Stimulated activated CD4-positive, alpha-beta T cell treated with anti-CD3 and anti-CD28 coated beads, Interleukin-4, amount 100 ng/mL, for 1 hour (primary cell): ENCODE results near the gene ZDBF2.
"Not testable (repeated sequence)": the region's sequence is repeated elsewhere in the genome, so short reads cannot be mapped to it uniquely, and the experiment has no call there.

ENCODE experiments used
- DNase-seq: peaks from one replicate; pipeline ENCODE4 v3.0.0-alpha.2; 2020

Gene ZDBF2

GRCh38 chr2:206259376-206260187 lies 14.9 kb upstream of the ZDBF2 start:
- DNase-seq: no peak

GRCh38 chr2:206260188-206261012 lies 14.1 kb upstream of the ZDBF2 start:
- DNase-seq: no peak

DNA sequence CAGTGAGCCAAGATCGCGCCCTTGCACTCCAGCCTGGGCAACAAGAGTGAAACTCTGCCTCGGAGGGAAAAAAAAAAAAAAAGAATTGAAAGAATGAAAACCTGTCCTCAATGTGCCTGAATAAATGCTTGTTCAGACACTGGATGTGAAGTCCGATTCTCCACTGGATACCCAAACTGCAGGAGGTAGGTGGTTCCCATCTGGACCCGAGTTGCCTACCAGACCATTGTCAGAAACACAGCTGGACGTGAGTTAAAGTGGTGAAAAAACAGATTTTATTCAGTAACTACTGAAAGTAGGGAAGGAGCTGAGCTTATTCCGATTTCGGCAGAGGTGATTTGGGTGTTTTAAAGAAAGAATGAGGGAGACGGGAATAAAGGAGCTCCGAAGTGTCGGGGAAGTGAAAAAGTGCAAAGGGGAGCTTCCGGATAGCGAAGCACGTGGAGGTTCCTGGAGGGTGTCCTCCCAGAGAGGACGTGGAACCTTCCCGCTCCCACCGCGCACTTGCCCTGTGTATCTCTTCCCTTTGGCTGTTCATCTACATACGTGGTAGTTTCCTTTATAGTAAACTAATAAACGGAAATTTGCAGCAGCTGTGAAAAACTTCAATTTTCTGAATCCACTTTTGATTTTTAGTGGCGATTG lies 10.4 kb upstream of the ZDBF2 start:
- no peak for DNase-seq

- DNase-seq: no peak
Measured at GRCh38 chr2:206266130-206267125, 8.0 kb upstream of the ZDBF2 start.

- no peak for DNase-seq
Measured at GRCh38 chr2:206267567-206267966, 6.9 kb upstream of the ZDBF2 start.

- no peak for DNase-seq
Measured at GRCh38 chr2:206271065-206271464, 3.4 kb upstream of the ZDBF2 start.

GRCh38 chr2:206273905-206274304 lies 558 bp upstream of the ZDBF2 start:
- DNase-seq: no peak

- DNase-seq: no peak
Measured at GRCh38 chr2:206275312-206276055, 1.0 kb downstream of the ZDBF2 start.

DNA sequence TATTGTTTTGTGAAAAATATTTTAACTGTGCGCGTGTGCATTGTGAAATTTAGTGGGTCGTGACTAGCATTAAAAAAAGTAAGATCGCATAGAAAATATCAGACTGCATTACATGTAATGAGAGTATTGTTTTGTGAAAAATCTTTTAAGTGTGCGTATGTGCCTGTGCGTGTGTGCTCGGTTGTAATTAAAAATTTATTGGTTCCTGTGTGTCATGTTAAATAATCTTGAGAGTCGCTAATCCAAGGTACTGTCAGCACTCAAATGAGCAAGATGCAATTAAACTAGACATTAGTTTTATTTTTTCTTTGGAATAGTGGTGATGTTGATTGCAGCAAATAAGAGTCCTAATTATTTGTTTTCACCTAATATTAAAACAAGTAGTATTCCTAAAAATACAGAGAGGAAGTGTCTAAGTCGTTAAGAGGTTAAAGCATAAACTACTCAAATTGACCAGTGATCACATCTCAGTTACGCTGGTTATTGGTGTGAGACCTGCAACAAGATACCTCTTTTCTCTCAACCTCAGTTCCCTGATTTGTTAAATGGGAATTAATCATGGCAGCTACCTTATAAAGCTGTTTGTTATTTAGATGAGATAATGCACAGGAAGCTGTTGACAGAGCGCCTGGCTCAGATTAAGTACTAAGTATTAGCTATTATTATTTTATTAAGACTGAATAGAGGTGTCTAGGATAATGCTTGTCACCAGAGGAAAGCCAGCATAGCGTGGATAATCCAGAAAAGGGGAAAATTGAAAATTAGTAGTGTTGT lies 1.9 kb downstream of the ZDBF2 start:
- no peak for DNase-seq

GRCh38 chr2:206277503-206277902 lies 3.0 kb downstream of the ZDBF2 start:
- DNase-seq: no peak

GRCh38 chr2:206282746-206283145 lies 8.3 kb downstream of the ZDBF2 start:
- no peak for DNase-seq

GRCh38 chr2:206287197-206287596 lies 12.7 kb downstream of the ZDBF2 start:
- DNase-seq: no peak

GRCh38 chr2:206289391-206289790 lies 14.9 kb downstream of the ZDBF2 start:
- no peak for DNase-seq

DNA sequence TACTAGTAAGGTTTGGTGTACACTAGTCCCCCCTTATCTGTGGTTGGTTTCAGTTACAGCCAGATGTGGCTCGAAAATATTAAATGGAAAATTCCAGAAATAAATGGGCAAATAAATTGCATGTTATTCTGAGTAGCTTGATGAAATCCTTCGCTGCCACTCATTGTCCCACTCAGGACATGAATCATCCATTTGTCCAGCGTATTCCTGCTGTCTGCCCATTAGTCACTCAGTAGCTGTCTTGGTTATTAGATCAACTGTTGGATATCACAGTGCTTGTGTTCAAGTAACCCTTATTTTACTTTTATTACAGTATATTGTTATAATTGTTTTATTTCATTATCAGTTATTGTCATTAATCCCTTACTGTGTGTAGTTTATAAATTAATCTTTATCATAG lies 21.7 kb downstream of the ZDBF2 start:
- no peak for DNase-seq

DNA sequence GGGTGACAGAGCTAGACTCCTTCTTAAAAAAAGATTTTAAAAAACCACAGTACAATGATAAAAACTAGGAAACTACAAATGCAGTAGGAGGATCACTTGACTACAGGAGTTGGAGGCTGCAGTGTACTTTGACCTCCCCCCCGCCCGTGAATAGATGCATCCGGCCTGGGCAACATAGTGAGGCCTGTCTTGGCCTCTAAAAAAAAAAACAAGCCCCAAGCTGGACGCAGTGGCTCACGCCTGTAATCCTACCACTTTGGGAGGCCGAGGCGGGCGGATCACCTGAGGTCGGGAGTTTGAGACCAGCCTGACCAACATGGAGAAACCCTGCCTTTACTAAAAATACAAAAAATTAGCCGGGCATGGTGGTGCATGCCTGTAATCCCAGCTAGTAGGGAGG lies 25.1 kb downstream of the ZDBF2 start:
- not testable (repeated sequence) for DNase-seq

GRCh38 chr2:206305523-206306245 lies 31.2 kb downstream of the ZDBF2 start:
- DNase-seq: no peak

GRCh38 chr2:206311026-206311425 lies 36.6 kb downstream of the ZDBF2 start:
- no peak for DNase-seq

- no peak for DNase-seq
Measured at GRCh38 chr2:206316141-206316540, 41.7 kb downstream of the ZDBF2 start.

- DNase-seq: no peak
Measured at GRCh38 chr2:206323033-206323432, 48.6 kb downstream of the ZDBF2 start.

DNA sequence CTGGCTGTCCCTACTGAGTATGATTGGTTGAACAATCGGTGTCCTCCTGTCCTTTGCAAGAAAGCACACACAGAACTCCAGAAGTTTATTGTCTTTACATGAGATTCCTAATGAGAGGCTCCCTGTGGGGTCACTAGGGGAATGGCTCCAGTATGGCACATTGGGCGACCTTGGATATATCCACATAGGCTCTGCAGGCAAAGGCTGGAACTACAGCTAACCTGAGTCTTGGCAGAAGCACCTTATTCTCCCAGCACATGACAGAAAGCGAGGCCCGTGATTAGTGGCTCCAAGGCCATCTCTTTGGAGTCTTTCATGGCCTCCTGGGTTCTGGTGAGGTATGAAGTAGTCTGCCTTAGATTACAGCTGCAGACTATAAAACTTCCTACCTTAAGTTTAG lies 49.0 kb downstream of the ZDBF2 start:
- DNase-seq: no peak
